Raji (cell line): Measurements from ENCODE around the gene ZMYND8.

Source experiments
- POLR2A ChIP-seq: IDR thresholded peaks from 2 replicates; pipeline ENCODE4 v1.6.1; 2011; ENCODE audit warnings: low read depth, low read length, control low read depth; ENCODE audit not compliant: insufficient read depth

Gene ZMYND8

GRCh38 chr20:47356220-47356525 lies 326 bp downstream of the ZMYND8 start:
- TF ChIP-seq POLR2A = no peak

- TF ChIP-seq POLR2A = no peak
Observed at GRCh38 chr20:47355489-47356219, 845 bp downstream of the ZMYND8 start.

GRCh38 chr20:47354714-47355488 lies 1.6 kb downstream of the ZMYND8 start:
- TF ChIP-seq POLR2A = no peak

GRCh38 chr20:47354464-47354713 lies 2.1 kb downstream of the ZMYND8 start:
- TF ChIP-seq POLR2A = no peak

GRCh38 chr20:47353692-47354463 lies 2.6 kb downstream of the ZMYND8 start:
- no peak for TF ChIP-seq POLR2A

- no peak for TF ChIP-seq POLR2A
Observed at GRCh38 chr20:47353239-47353691, 3.2 kb downstream of the ZMYND8 start.

GRCh38 chr20:47352332-47353238 lies 3.9 kb downstream of the ZMYND8 start:
- no peak for TF ChIP-seq POLR2A

- no peak for TF ChIP-seq POLR2A
Observed at GRCh38 chr20:47351643-47352331, 4.7 kb downstream of the ZMYND8 start.

GRCh38 chr20:47350691-47351545 lies 5.6 kb downstream of the ZMYND8 start:
- TF ChIP-seq POLR2A = no peak

GRCh38 chr20:47350181-47350550 lies 6.3 kb downstream of the ZMYND8 start:
- TF ChIP-seq POLR2A = no peak

GRCh38 chr20:47349365-47350180 lies 6.9 kb downstream of the ZMYND8 start:
- TF ChIP-seq POLR2A = no peak

GRCh38 chr20:47348539-47349142 lies 7.9 kb downstream of the ZMYND8 start:
- no peak for TF ChIP-seq POLR2A
